ENCODE measurements around the gene PIK3R2.

The PIK3R2 gene

DNA sequence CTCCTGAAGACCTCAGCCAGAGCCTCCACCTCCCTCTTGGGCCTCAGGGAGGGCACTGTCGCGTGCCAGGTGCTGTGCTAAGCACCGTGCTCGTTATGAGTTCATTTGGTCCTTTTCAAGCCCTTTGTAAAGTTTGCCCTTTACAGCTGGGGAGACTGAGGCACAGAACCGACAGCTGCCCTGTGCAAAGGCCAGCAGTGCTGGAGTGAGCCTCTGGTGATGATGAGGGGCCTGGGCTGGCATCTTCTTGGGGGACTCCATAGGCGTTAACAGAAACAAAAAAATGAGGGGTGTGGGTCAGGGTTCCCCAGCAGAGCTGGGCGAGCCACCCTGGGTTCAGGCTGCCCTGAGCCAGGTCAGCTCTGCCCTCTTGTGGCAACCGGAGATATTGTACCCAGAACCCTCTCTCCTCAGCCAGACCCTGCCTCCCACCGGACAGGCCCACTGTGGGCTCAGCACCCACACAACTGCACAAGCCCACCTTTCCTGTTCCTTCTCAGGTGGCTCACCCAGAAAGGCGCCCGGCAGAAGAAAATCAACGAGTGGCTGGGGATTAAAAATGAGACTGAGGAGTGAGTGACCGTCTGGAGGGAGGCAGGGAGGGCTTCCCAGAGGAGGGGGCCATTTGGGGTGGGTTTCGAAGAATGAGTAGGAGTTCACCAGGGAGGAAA, 15.1 kb downstream of the PIK3R2 start:
- in situ Hi-C loops (cut with MboI; ENCODE audit: low pct_unique_long_range_greater_than_20kb, low sequenced_read_pairs), result no loop called here

DNA sequence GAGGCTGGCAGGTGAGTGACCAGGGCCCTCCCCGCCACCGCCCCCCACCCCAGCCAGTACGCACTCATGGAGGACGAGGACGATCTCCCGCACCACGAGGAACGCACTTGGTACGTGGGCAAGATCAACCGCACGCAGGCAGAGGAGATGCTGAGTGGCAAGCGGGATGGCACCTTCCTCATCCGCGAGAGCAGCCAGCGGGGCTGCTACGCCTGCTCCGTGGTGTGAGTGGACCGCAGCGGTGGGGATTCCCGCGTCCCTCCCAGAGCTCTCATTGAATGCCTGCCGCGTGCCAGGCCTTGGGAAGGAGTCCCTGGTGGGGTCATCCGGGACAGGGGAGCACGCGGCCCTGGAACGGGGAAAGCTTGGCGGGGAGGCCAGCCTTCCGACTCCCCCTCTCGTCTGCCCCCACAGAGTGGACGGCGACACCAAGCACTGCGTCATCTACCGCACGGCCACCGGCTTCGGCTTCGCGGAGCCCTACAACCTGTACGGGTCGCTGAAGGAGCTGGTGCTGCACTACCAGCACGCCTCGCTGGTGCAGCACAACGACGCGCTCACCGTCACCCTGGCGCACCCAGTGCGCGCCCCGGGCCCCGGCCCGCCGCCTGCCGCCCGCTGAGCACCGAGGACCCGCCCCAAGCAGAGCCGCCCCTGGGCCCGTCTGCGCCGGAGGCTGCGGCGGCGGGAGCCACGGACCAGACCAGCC, 15.9 kb downstream of the PIK3R2 start:
- in situ Hi-C loops (cut with MboI; ENCODE audit: low pct_unique_long_range_greater_than_20kb, low sequenced_read_pairs), result no loop called here
- DNase-seq, result no peak

More for the DNA sequence above, 15.1 kb downstream of the PIK3R2 start:
- peak; percentile 56 for DNase-seq

DNA sequence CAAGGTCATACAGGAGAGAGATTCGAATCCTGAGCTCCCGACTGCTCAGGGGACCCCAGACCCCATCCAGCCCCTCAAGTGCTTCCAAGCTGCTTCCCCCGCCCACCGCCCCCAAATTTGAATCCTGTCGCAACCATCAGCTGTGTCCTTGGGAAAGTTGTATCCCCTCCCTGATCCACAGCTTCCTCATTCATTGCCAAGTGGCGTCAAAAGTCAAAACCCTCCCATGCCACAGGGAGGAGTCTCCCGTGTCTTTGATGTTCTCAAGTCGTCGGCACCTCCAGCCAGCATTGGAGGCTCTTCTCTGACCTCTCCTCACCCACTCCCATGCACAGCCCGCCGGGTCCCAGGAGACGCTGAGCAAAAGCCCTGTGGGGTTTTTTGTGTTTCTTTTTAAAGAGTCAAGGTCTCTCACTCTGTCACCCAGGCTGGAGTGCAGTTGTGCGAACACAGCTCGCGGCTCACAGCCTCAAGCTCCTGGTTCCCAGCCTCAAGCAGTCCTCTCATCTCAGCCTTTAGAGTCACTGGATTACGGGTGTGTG, 17.8 kb downstream of the PIK3R2 start:
- in situ Hi-C loops (cut with MboI; ENCODE audit: low pct_unique_long_range_greater_than_20kb, low sequenced_read_pairs), result no loop called here

DNA sequence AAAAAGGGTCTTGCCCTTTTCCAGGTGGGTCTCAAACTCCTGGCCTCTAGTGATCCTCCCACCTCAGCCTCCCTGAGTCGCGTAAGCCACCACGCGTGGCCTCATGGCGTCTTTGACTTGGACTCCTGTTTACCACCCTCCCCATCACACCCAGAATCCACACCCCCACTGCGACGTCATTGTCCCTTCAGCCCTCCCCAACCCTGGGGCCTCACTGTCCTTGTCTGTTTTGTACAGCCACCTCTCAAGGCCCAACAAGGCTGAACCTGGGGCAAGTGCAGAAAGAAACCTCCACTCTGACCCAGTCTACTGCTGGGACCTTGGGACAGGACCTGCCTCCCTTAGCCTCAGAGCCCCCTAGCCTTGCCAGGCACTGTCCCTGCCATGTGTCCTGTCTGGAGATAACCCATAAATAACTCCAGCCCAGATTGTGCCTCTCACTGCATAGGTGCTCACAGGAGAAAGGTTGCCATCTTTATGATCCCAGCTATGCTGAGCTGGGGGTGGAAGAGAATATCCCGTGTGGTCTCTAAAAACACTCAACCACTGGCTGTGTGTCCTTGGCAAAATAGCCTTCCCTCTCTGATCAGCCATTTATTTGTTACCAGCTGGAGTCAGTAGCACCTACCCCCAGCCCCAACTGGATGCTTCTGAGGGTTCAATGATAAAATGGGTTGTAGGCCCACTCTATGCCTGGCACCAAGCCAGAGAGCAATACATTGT, 18.8 kb downstream of the PIK3R2 start:
- in situ Hi-C loops (cut with MboI; ENCODE audit: low pct_unique_long_range_greater_than_20kb, low sequenced_read_pairs), result no loop called here
- no peak for DNase-seq

More for the DNA sequence above, 17.8 kb downstream of the PIK3R2 start:
- peak; percentile 40 for DNase-seq

DNA sequence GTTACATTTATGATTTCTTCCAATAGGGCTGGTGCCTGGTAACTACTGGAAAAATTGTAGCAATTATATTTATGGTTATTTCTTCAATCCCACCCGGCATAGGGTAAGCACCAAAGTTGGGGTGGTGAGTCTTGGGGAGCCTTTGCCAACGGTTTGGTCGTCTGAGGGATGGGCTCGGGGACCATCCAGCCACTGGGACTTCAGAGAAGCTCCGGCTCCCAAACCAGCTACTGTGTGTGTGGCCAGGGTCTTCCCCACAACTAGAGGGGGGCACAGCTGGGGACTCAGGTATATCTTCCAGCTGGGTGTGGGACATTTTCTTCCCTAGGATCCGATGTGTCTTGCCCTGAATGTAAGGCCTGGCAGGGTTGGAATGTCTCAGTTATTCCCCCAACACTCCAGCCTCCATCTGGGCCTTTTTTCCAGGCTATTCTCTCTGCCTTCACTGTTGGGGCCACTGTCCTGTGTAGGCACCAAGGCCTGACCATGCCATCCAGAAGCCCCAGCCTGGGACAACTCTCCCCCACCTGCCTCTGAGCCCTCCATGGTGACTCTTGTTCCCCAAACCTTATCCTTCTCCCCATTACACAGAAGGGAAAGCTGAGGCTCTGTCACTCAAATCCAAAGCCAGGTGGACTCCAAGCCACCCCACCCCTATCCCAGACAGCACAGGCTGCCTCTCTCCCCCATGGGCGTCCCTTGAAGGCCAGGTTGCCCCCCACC, 19.5 kb downstream of the PIK3R2 start:
- no peak for DNase-seq
- in situ Hi-C loops (cut with MboI; ENCODE audit: low pct_unique_long_range_greater_than_20kb, low sequenced_read_pairs), result no loop called here

DNA sequence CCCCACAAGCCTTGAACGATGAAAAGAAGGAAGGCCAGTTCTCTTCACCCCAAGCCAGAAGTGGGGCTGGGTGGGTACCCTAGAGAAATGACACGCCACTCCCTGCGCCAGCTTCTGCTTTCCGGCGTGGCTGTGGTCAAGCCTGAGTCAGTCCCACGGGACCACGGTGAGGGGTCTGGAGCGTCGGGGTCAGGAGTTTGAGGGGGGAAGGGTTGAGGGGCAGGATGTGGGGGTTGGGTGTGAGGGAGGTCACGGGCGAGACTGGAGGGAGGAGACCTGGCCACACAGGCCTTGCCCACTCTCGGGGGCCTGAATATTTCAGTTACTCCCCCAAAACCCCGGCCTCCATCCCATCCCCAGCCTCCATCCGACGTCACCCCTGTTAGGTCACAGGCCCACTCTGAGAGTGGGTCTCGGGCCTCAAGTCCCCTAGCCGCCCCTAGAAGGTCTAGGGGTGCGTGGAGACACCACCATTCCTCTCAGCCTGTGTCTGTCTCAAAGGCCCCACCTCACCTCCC, 20.1 kb downstream of the PIK3R2 start:
- in situ Hi-C loops (cut with MboI; ENCODE audit: low pct_unique_long_range_greater_than_20kb, low sequenced_read_pairs), result no loop called here
- no peak for DNase-seq

DNA sequence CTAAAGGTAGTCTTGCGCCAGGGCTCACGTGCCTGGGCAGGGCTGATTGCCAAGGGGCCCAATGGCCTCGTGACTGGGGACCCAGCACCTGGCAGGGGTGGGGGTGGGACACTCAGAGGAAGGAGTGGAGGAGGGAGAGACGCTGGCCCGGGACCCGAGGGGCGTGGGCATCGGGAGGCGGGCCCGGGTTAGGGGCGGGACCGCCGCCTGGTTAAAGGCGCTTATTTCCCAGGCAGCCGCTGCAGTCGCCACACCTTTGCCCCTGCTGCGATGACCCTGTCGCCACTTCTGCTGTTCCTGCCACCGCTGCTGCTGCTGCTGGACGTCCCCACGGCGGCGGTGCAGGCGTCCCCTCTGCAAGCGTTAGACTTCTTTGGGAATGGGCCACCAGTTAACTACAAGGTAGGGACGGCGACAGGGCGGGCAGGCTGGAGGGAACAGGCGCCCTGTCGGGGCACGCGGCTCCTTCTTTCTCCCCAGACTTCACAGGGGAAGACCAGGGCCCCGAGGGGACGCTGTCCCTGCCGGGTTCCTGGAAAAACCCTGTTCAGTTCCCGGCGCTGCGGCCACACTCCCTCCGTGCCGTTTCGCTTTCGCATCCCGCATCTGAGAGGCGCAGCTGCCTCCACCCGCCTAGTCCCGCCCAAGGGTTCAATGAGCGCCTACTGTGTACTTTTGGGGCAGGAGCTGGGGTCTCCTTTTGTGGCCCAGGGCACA, 20.8 kb downstream of the PIK3R2 start, which contains the start of gene IFI30:
Gene IFI30, plus strand, starts transcription at position 242 of the 717 bp plus-strand sequence. Its CDS starts 29 bp downstream, at position 271.
- DNase-seq, result peak; percentile 88
- in situ Hi-C loops (cut with MboI; ENCODE audit: low pct_unique_long_range_greater_than_20kb, low sequenced_read_pairs), result no loop called here

DNA sequence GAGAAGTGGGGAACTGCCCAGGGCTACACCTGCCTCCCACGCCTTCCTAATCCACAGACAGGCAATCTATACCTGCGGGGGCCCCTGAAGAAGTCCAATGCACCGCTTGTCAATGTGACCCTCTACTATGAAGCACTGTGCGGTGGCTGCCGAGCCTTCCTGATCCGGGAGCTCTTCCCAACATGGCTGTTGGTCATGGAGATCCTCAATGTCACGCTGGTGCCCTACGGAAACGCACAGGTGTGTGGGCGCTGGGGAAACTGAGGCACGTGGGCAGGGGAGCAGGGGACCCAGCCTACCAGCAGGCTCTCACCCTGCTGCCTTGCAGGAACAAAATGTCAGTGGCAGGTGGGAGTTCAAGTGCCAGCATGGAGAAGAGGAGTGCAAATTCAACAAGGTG, 22.0 kb downstream of the PIK3R2 start:
- no peak for DNase-seq
- in situ Hi-C loops (cut with MboI; ENCODE audit: low pct_unique_long_range_greater_than_20kb, low sequenced_read_pairs), result no loop called here

DNA sequence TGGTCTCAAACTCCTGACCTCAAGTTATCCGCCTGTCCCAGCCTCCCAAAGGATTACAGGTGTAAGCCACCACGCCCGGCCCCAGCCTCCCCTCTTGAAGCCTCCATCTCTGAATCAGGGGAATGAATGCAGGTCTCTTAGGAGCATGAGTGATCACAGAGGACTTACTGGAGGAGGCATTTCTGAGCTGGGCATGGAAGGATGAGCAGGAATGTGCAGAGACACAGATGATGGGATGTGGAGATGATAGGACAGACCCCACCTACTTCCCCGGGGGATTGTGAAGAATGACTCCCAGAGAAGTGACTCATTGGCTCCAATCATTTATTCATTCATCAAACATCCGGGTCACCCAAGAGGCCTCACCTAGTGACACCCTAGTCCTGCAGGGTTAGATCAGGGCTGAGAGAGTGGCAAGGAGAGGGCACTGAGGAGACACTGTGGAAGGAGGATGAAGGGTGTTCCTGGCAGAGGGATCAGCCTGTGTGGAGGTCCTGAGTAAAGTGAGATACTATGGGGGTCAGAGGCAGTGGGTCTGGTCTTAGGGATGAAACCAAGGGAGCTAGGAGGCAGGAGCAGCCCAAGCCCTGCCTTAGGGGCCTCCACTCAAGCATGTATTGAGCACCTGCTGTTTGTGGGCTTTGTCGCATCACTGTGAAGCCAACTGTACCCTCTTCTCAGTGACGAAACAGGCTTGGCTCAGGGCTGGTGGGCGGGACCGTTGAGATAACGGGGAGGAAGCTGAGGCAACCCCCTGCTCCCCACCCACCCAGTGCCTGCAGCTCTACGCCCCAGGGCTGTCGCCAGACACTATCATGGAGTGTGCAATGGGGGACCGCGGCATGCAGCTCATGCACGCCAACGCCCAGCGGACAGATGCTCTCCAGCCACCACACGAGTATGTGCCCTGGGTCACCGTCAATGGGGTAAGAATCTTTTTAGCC, 23.7 kb downstream of the PIK3R2 start:
- in situ Hi-C loops (cut with MboI; ENCODE audit: low pct_unique_long_range_greater_than_20kb, low sequenced_read_pairs), result no loop called here
- DNase-seq, result no peak

DNA sequence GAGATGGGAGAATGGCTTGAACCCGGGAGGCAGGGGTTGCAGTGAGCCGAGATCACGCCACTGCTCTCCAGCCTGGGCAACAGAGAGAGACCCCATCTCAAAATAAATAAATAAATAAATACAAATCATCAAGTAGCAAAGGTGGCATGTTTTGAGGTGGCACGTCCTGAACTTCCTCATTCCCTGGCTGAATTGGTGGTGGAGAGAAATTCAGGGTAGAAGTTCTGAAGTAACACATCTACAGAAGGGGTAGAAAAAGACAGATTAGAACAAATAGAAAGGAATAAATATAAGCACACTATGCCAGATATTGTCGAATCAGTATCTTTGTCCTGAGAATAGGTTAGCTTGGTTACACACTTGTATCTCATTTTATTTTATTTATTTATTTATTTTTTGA, 27.0 kb downstream of the PIK3R2 start:
- DNase-seq, result peak; percentile 28
- in situ Hi-C loops (cut with MboI; ENCODE audit: low pct_unique_long_range_greater_than_20kb, low sequenced_read_pairs), result no loop called here

DNA sequence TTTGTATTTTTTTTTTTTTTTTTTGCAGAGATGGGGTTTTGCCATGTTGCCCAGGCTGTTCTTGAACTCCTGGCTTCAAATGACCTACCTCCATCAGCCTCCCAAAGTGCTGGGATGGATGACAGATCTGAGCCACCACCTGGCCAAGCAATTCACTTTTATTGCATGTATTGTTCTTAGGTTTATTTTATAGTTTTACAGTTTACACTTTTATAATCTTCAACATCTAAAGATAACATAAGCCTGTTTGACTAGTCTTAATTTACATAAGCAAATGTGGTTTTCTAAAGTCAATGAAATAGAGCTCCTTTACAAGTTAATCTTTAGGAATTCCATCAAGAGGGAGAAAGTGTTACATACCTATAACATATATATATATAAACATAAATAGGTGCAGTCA, 30.6 kb downstream of the PIK3R2 start:
- DNase-seq, result no peak
- in situ Hi-C loops (cut with MboI; ENCODE audit: low pct_unique_long_range_greater_than_20kb, low sequenced_read_pairs), result no loop called here

DNA sequence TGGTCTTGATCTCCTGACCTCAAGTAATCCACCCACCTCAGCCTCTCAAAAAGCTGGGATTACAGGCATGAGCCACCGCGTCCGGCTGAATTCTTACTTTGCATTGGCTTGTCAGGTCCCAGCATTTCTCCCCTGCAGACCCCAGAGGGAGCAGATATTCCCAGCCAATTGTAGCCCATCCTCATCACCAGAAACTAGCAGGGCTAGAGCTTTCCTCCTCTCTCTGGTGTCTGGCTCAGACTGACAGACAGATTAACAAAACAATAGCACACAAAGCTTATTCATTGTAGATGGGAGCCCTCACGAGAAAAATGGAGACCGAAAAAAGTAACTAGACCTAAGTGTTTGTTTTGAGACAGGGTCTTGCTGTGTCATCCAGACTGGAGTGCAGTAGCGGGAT, 32.6 kb downstream of the PIK3R2 start:
- in situ Hi-C loops (cut with MboI; ENCODE audit: low pct_unique_long_range_greater_than_20kb, low sequenced_read_pairs), result no loop called here
- no peak for DNase-seq

DNA sequence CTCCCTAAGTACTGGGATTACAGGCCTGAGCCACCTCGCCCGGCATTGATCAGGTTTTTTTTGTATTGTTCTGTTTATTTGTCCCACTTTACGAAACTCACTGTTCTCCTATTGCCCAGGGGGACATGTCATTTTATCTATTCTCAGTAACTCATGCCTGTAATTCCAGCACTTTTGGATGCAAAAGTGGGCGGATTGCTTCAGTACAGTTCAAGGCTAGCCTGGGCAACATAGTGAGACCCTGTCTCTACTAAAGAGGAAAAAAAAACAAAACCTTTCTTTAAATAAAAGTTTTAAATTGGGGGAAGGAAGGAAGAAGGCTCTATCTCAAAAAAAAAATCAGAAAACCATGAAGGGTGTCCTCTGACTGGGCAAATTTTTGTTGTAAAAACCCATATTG, 37.3 kb downstream of the PIK3R2 start:
- in situ Hi-C loops (cut with MboI; ENCODE audit: low pct_unique_long_range_greater_than_20kb, low sequenced_read_pairs), result no loop called here
- no peak for DNase-seq

DNA sequence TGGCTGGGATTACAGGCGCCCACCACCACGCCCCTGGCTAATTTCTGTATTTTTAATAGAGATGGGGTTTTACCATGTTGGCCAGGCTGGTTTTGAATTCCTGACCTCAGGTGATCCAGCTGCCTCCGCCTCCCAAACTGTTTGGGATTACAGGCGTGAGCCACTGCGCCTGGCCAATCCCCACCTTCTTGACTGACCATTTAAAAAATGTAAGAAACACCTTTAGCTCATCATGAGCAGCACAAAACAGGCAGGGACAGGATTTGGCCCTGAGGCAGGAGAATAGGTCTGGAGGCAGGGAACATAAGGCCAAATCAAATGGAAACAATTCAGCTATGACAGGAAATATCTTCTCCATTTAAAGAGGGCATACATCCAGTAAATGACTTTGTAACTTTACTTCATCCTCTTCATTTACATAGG, 38.7 kb downstream of the PIK3R2 start:
- DNase-seq, result no peak
- in situ Hi-C loops (cut with MboI; ENCODE audit: low pct_unique_long_range_greater_than_20kb, low sequenced_read_pairs), result no loop called here

DNA sequence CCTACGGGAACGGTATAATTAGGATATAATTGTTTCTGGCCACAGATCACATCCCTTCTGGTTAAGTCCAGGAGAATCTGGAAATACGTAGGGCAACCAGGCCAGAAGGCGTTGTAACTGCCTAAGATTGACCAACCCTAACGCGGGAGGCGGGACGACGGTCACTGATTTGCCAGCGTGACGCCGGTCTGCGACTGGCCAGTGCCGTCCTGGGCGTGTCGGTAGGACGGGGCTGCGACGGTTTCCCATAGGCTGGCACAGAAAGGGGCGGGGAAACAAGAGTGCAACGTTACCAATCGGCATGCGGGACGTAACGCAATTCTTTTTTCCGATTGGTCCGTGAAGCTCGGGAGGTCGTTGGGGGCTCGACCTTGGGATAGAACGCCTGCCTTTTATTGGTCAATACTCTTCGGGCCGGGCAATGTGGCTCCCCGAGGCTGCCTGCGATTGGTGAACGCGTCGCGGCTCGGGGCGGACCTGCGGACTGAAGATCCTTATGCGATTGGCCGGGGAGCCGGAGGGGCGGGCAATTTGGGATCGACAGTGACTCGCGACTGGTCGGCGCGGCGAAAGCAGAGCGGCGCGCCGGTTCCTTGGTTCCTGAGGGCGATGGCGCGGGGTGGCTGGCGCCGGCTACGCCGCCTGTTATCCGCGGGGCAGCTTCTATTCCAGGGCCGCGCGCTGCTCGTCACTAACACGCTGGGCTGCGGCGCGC, 39.9 kb downstream of the PIK3R2 start, which contains the start of gene MPV17L2:
Gene MPV17L2, plus strand, starts transcription at position 546 of the 715 bp plus-strand sequence. Its CDS starts 64 bp downstream, at position 610.
- peak; percentile 100 for DNase-seq
- in situ Hi-C loops (cut with MboI; ENCODE audit: low pct_unique_long_range_greater_than_20kb, low sequenced_read_pairs), result no loop called here

DNA sequence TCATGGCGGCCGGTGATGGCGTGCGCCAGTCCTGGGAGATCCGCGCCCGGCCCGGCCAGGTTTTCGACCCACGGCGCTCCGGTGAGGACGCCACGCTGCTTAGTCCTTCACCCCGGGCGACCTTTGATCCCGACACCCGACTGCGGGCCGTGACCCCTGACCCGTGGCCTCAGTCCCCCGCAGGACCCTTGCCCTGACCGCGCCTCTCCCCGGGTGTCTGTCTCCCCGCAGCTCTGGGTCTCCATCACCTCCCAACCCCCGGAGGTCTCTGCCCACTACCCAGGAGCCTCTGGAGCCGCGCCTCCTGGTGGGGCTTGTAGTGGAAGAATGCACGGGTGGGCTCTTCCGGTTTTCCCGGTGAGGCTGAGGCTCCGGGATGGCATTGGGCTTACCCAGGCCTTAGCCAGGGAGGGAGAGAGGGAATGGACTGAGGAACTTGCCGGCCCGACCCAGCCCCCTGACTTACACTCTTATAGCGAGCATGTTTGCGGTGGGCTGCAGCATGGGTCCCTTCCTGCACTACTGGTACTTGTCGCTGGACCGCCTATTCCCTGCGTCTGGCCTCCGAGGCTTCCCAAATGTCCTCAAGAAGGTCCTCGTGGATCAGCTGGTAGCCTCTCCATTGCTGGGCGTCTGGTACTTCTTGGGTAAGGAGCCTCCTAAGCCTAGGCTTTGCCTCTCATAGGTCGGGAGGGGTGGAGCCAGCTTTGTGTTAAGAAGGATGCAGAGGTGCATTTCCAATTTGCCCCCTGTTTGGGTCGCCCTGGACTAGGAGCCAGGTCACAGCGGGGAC, 40.6 kb downstream of the PIK3R2 start:
- in situ Hi-C loops (cut with MboI; ENCODE audit: low pct_unique_long_range_greater_than_20kb, low sequenced_read_pairs), result no loop called here
- peak; percentile 23 for DNase-seq
